GM19043 (cell line): Measurements from ENCODE around the gene SCFD1.
"Not testable (repeated sequence)": the region's sequence is repeated elsewhere in the genome, so short reads cannot be mapped to it uniquely, and the experiment has no call there.

Experiments
- ATAC-seq: cut with Tn5 transposase; IDR thresholded peaks from one replicate; pipeline ENCODE4 v1.9.1; 2021; ENCODE audit warnings: low read depth; ENCODE audit not compliant: unreplicated experiment

The SCFD1 gene

DNA sequence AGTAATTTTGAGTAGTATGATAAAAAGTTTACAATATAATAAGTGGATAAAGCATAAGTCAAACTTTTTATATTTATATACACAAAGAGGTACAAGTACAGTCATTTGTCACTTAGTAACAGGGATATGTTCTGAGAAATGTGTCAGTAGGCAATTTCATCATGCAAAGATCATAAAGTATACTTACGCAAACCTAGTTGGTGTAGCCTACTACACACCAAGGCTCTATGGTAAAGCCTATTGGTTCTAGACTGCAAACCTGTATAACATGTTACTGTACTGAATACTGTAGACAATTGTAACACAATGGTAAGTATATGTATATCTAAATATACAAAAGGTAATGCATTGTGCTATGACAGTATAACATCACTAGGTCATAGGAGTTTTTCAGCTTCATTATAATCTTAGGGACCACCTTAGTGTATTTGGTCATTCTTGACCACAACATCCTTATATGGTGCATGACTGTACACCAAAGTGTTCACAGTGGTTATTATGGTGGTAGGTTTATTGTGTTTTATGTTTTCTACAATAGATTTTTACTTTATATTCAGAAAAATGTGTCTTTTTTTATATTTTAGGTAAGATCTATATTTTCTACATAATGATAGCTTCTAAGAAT is 14.9 kb upstream of the SCFD1 start:
- no peak for ATAC-seq

DNA sequence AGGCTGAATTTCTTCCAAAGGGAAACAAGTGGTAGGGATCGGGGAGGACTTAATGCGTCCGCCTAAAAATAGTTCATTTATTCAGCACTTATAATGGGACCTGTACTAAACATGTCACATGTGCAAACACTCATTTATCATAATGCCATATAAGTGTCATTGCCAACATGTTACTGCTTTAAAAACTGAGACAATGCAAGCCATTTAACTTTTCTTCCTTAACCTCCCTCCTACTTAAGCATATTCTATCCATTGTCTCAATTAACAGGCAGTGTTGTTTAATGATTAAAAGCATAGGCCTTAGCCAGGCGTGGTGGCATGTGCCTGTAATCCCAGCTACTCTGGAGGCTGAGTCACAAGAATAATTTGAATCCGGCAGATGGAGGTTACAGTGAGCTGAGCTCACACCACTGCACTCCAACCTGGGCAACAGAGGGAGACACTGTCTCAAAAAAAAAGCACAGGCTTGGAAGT is 13.5 kb upstream of the SCFD1 start:
- ATAC-seq = no peak

DNA sequence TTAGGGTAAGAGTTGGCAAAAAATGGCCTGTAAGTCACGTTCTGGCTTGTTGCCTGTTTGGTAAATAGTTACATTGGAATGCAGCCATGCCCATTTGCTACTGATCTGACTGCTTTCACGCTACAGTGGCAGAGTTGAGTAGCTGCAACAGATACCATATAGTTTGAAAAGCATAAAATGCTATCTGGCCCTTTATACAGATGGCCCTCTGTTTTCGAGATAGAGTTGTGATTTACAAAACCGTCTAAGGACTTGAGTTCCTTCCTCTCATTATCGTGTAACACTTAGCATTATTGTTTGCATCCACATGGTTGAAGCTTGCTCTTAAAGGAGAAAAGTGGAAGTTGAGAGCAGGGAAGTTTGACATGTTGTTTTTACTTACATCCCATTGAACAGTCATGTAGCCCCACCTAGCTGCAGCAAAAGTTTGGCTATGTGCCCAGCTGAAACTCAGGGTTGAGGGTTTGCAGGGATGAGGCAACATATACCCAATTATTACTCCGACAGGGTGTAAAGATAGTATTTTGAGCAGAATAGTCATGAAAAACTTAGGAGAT is 11.3 kb upstream of the SCFD1 start:
- ATAC-seq = no peak

- no peak for ATAC-seq
Measured at GRCh38 chr14:30614155-30614554, 8.0 kb upstream of the SCFD1 start.

DNA sequence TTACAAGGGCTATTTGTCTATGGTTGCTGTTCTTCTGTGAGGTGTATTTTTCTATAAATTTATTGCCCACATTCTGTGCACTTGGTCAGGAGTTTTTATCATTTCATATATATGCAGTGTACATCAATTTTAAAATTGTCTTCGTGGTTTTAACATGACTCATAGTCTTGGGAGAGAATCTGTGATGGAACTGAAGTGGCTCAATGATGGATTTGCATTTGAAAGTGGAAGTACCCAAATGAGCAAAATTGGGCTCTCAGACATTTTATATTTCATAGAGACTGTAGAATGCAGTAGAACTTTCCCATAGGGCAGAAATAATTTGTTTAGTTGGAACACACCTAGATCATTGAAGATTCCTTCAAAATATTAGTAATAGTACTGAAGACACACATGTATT is 1.9 kb upstream of the SCFD1 start:
- peak; percentile 35 for ATAC-seq

- peak; percentile 7 for ATAC-seq
Measured at GRCh38 chr14:30621354-30621939, 672 bp upstream of the SCFD1 start.

DNA sequence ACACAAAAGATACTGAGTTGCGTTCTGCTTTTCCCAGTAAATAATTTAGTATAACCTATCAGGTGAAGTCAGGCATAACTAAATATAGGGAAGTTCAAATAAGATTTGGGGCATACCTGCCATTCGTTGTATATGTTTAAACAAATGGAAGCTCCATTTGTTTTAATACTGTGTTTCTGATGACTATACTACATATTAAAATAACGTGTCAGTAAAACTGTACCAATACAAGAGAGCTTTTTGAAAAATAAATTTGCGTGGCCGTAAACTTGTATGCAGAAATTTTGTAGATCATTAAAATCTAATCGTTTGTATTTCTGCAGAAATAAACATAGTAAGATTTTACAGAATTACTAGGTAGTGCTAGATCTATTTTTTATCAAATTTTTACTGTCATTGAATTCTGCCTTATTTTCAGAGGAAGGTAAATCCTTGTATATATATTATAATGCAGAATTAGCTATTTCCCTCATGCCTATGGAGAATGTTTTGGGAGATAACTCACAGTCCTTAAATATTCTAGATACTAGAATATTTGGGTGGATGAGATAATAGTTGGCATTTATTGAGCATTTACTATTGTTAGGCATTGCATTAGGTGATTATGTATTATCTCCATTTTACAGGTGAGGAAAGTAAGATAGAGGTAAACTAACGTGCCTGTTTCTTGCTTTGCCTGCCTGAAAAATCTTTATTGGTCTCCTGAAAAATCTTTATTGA is 1.5 kb downstream of the SCFD1 start:
- ATAC-seq = no peak

DNA sequence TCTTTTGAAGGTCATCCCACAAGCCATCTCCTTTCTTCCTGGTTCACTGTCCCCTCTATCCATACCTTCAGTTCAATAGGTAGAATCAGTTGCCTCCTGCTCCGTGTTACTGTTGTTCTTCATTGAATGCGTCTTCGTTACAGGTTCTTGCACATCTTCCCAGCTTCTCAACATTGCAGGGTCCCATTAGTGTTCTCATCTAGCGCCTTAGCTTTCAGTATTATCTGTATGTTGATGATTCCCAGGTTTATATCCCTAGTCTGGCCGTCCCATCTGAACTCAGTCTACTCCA is 2.0 kb downstream of the SCFD1 start:
- no peak for ATAC-seq

GRCh38 chr14:30625533-30625932 is 3.4 kb downstream of the SCFD1 start:
- no peak for ATAC-seq

GRCh38 chr14:30629432-30629831 is 7.3 kb downstream of the SCFD1 start:
- ATAC-seq = not testable (repeated sequence)

GRCh38 chr14:30630248-30630647 is 8.1 kb downstream of the SCFD1 start:
- ATAC-seq = no peak

DNA sequence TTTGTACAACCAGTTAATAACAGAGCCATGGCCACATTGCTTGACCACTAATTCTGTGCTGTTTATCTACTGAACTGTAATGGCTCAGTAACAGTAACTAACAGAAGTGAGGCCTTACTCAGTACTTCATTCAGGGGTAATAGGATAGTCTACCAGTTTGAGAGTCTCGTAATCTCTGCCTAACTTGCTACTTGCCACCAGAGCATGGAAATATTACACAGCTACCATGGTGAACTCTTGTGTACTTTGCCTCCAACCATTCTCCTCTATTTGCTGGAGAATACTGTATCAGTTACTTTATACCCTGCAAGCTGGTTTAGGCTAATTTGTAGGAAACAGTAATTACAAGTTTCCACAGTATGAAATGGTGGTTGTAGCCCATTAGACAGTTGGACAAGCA is 10.6 kb downstream of the SCFD1 start:
- no peak for ATAC-seq

DNA sequence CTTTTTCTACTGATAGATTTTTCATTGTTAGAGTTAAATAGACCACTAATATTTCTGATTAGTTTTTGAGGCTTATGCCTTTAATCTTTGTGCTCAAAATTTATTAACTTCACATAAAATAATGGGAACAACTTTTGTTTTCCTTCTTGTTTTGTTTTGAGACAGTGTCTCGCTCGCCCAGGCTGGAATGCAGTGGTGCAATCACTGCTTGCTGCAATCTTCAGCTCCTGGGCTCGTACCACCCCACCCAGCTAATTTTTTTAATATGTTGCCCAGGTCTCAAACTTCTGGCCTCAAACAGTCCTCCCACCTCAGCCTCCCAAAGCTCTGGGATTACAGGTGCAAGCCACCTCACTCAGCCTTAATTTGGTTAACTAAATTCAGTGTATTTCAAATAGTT is 16.8 kb downstream of the SCFD1 start:
- no peak for ATAC-seq

GRCh38 chr14:30641207-30641606 is 19.1 kb downstream of the SCFD1 start:
- ATAC-seq = no peak

GRCh38 chr14:30644462-30644861 is 22.3 kb downstream of the SCFD1 start:
- ATAC-seq = not testable (repeated sequence)

- no peak for ATAC-seq
Measured at GRCh38 chr14:30645600-30645999, 23.5 kb downstream of the SCFD1 start.

- no peak for ATAC-seq
Measured at GRCh38 chr14:30648471-30648870, 26.4 kb downstream of the SCFD1 start.

DNA sequence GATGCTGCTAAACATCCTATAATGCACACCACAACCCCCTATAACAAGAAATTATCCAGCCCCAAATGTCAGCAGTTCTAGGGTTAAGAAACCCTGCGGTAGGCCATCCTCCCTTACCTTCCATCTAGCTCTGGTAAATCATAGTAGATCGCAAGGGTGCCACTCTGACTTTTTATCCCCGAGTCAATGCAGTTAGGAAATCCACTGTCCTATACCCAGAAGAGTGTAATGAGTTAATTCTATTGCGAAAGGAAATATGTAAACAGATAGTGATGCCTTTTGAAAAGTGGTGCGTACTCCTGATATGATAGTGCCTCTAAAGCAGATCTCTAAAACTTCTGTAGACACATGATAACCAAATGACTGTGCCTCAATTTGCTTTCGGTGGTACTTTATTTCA is 29.8 kb downstream of the SCFD1 start:
- ATAC-seq = no peak

DNA sequence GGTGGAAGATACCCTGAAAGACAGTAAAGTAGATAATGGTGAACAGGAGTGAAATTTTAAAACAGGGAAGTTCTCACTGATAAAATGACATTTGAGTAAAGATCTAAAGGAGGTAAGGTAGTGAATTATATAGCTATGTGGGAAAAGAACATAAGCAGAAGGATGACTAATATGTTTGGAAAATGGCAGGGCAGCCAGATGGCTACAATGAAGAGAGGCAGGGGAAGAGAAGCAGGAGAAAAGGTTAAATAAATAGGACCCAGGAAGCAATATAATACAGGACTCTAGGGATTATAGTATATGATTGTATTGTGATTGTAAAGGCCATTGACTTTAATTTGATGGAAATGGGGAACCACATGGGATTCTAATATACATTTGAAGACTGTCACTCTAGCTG is 33.0 kb downstream of the SCFD1 start:
- ATAC-seq = no peak

DNA sequence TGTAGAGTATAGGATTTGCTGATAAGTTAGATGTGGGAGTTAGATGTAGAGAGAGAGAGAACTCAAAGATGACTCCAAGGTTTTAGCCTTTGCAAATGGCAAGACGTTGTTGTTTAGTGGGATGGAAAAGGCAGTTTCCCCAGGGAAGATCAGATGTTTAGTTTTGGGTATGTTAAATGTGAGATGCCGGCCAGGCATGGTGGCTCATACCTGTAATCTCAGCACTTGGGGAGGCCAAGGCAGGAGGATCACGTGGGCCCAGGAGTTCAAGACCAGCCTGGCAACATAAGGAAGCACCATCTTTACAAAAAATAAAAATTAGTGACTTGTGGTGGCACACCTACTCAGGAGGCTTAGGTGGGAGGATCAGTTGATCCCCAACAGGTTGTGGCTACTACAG is 33.5 kb downstream of the SCFD1 start:
- ATAC-seq = no peak

- no peak for ATAC-seq
Measured at GRCh38 chr14:30656190-30656632, 34.1 kb downstream of the SCFD1 start.

- no peak for ATAC-seq
Measured at GRCh38 chr14:30657050-30657449, 34.9 kb downstream of the SCFD1 start.
